ENCODE data around the gene SARNP.

GRCh38 chr12:55728186-55728938, 89.2 kb downstream of the SARNP start:
- no peak for TF ChIP-seq CTCF (IDR thresholded peaks at IDR 0.05; ENCODE audit: insufficient read depth, low read length, poor library complexity, severe bottlenecking)
- no peak for TF ChIP-seq EZH2phosphoT487 (conservative IDR thresholded peaks at IDR 0.05; ENCODE audit: low read length)
